SIG-M5 (cell line): ENCODE measurements around the gene AVL9.
A peak's percentile ranks its signal among the peaks of the same experiment; 100 is the strongest.
"Not testable (repeated sequence)": the region's sequence is repeated elsewhere in the genome, so short reads cannot be mapped to it uniquely, and the experiment has no call there.

Source experiments
- DNase-seq: peaks from one replicate; lab custom pipeline; 2025; lab: John Stamatoyannopoulos, UW

The AVL9 gene

GRCh38 chr7:32495298-32496051 is at the start of gene AVL9:
Gene AVL9, plus strand, starts transcription at chr7:32495489. Its CDS starts 221 bp downstream, at chr7:32495710.
- peak; percentile 56 for DNase-seq

- DNase-seq: no peak
Observed at GRCh38 chr7:32447218-32447617, 48.1 kb upstream of the AVL9 start.

GRCh38 chr7:32453341-32454011 is 41.8 kb upstream of the AVL9 start:
- no peak for DNase-seq

GRCh38 chr7:32458025-32458424 is 37.3 kb upstream of the AVL9 start:
- no peak for DNase-seq

GRCh38 chr7:32459788-32460187 is 35.5 kb upstream of the AVL9 start:
- no peak for DNase-seq

GRCh38 chr7:32461484-32461883 is 33.8 kb upstream of the AVL9 start:
- DNase-seq: no peak

GRCh38 chr7:32462451-32462850 is 32.8 kb upstream of the AVL9 start:
- no peak for DNase-seq

- no peak for DNase-seq
Observed at GRCh38 chr7:32462977-32463376, 32.3 kb upstream of the AVL9 start.

- DNase-seq: not testable (repeated sequence)
Observed at GRCh38 chr7:32464641-32465416, 30.5 kb upstream of the AVL9 start.

- DNase-seq: not testable (repeated sequence)
Observed at GRCh38 chr7:32470004-32470403, 25.3 kb upstream of the AVL9 start.

GRCh38 chr7:32470871-32471270 is 24.4 kb upstream of the AVL9 start:
- no peak for DNase-seq

GRCh38 chr7:32472015-32472414 is 23.3 kb upstream of the AVL9 start:
- no peak for DNase-seq

GRCh38 chr7:32474008-32474407 is 21.3 kb upstream of the AVL9 start:
- no peak for DNase-seq

- no peak for DNase-seq
Observed at GRCh38 chr7:32476816-32477648, 18.3 kb upstream of the AVL9 start.

GRCh38 chr7:32477649-32477980 is 17.7 kb upstream of the AVL9 start:
- DNase-seq: no peak

GRCh38 chr7:32479574-32480200 is 15.6 kb upstream of the AVL9 start:
- DNase-seq: no peak

GRCh38 chr7:32481176-32481575 is 14.1 kb upstream of the AVL9 start:
- DNase-seq: no peak

GRCh38 chr7:32481921-32482320 is 13.4 kb upstream of the AVL9 start:
- DNase-seq: no peak

- no peak for DNase-seq
Observed at GRCh38 chr7:32489788-32490126, 5.5 kb upstream of the AVL9 start.

GRCh38 chr7:32490127-32490796 is 5.0 kb upstream of the AVL9 start, which contains the start of gene LSM5:
Gene LSM5, minus strand, starts transcription at chr7:32490380. Its CDS starts 15 bp downstream, at chr7:32490365.
- peak; percentile 62 for DNase-seq

GRCh38 chr7:32494946-32495297 is 367 bp upstream of the AVL9 start:
- DNase-seq: no peak
